LNCAP (cell line): Measurements from ENCODE around the gene ATF6.

Experiments
- TF ChIP-seq, protein P1 (sequence below): fragments of 450-650 bp; IDR thresholded peaks from 2 replicates; pipeline ENCODE4 v1.5.1; 2017; ENCODE audit warnings: mild to moderate bottlenecking

Gene ATF6

DNA sequence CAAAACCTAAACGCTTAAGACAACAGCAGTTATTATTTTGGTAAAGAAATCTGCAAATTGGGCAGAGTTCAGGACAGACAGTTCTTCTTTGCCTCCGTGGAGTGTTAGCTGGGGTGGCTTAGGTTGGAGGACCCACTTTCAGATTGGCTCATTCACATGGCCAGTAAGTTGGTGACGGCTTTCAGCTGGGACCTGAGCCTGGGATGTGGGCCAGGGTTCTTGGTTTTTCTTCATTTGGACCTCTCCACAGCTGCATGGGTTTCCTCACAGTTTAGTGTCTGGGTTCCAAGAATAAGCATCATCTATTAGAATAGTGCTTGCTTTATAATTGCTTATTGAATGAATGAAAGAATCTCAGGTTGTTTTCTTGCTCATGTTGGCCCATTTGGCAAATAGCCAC lies 72.2 kb downstream of the ATF6 start:
- TF ChIP-seq, protein P1, sequence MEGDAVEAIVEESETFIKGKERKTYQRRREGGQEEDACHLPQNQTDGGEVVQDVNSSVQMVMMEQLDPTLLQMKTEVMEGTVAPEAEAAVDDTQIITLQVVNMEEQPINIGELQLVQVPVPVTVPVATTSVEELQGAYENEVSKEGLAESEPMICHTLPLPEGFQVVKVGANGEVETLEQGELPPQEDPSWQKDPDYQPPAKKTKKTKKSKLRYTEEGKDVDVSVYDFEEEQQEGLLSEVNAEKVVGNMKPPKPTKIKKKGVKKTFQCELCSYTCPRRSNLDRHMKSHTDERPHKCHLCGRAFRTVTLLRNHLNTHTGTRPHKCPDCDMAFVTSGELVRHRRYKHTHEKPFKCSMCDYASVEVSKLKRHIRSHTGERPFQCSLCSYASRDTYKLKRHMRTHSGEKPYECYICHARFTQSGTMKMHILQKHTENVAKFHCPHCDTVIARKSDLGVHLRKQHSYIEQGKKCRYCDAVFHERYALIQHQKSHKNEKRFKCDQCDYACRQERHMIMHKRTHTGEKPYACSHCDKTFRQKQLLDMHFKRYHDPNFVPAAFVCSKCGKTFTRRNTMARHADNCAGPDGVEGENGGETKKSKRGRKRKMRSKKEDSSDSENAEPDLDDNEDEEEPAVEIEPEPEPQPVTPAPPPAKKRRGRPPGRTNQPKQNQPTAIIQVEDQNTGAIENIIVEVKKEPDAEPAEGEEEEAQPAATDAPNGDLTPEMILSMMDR = no peak

DNA sequence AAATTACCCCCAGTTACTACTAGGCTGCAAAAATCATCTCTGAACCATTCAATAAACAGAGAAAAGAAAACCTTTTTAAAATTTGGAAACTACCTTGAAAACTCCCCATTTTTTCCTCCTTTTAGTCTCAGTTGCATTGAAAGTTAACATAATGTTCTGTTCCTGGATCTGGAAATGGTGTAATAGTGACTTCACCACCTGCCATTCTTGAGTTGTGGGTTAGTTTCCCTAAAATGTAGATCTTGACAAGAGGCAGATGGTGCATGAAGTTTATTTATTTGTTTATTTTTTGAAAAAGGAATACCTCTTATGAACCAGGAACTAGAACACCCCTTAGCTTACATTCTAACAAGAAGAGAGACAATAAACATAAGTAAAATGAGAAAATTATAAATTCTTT lies 72.8 kb downstream of the ATF6 start:
- TF ChIP-seq, protein P1 = no peak

DNA sequence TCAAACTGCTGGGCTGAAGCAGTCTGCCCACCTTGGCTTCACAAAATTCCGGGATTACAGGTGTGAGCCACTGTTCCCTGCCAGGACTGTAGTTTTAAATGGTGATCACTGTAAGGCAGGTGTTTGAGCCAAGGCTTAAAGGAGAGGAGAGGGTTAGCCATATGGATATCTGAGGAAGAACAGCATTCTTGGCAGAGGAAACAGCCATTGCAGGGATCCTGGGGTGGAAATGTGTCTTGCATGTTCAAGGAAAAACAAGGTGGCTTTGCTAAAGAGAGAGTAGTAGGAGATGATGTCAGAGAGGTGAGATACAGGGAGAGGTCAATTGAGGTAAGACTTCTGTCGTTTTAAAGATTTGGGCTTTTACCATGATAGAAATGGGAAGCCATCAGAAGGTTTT lies 73.5 kb downstream of the ATF6 start:
- TF ChIP-seq, protein P1 = no peak

DNA sequence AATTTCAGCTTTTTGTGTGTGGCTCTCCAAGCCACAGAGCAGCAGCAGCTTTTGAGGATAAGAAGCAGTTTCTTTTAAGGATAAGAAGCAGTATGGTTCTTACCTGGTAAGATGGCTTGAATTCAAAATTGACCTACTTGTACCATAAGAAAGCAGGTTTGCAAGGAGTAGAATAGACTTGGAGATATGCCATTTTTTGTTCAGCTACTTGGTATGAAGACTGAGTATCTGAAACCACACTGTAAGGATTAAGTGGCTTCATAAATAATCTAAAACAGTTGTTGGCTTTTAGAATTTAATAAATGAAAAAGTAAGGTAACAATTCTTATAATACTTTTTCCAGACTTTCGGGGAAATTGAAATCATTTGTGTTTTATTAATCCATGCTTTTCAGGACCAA lies 74.2 kb downstream of the ATF6 start:
- TF ChIP-seq, protein P1 = no peak

DNA sequence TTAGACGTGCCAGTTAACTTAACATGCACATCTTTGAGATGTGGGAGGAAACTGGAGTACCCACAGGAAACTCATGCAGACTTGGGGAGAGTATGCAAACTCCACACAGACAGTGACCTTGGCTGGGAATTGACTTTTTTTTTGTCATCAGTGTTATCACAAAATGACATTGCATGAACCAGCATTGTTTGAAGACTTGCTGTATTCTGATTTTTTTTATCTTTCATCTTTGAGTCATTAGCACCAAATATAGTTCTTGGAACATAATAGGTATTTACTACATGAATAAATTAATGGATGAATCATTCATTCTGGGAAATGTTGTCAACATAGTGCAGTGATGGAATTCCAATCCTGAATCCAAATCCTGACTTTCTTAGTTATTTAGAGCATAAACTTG lies 77.0 kb downstream of the ATF6 start:
- TF ChIP-seq, protein P1 = no peak

DNA sequence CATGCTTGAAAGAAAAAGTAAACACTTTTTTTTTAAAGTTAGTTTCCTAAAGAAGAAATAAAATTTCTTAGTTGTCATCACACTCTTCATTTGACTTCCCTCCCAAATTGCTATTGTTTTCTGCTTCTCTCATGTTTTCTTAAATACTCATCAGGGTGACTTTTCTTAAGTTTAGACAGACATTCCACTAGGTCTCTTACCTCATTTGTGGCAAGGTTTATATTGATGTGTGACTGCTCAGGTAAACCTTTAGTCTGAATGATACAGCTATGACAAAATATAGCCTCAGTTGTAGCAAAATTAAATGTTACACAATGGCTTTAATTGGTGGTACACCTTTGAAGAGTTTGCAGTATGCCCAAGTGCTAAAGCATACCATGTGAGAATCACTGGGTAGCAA lies 78.6 kb downstream of the ATF6 start:
- TF ChIP-seq, protein P1 = no peak

DNA sequence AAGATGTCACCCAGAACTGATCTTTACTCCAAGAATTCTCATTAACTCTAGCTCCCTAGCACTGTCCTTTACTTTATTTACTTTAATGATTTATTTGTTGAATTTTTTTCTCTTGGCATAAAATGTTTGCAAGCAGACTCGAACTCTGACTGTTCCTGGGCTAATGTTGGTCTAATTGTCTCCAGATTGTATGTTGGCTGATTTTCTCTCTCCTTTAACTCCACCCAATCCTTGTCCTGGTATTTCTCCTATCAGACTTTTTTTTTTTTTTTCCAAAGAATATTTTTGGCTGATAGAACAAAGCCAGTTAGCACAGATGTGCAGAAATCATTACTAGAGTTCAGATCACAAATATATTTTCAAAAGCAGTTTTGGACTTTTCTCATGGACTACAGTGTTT lies 82.6 kb downstream of the ATF6 start:
- TF ChIP-seq, protein P1 = no peak

DNA sequence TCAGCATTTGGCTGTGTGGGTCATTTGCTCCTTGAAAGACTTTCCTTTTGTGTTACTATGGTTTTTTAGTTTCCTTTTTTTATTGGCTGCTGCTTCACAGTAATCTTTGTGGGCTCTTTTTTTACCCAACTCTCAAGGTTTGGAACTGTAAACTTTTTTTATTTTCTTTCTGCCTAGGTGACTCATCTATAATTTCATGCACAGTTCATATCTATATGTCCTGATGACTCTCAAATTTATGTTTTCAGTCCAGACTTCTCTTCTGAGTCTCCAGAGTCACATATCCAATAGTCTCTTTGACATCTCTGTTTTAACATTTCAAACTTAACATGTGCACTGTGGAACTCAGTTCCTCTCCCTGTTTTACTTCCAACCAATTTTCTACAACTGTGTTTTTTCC lies 83.4 kb downstream of the ATF6 start:
- TF ChIP-seq, protein P1 = no peak
